ENCODE data around the gene STK25.

DNA sequence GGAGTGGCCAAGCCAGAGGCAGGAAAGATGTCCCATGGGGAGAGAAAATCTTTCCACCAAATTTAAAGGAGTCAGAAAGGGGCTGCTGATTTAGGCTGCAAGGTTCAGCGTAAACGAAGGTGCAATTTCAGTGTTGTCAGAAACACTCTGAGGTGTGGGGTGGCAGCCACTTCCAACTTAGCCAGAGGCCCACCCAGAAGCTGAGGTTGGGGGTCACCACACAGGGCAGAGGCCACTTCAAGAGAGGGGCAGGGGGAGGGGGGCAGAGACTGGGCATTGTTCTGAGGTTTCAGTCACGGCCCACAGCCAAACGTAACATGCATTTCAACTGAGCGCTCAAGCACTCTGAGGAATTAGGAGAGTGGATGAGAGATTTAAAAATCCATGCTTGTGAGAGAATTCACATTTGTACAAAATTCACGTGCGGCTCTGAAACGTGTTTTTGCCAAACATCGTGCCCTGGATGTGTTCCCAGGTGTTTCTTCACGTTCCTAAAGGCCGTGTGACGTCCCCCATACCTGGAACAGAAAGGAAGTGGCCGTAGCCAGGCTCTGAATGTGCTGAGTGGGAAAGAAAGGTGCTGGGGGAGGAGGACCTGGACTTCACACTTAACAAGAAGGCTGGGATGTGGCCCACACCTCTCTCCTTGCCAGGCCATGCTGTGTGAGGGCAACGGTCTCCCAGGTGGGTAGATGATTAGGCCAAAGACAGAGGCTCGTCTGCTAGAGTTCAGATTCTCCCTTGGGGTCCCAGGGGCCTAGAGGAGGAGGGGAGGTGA lies 30.6 kb upstream of the STK25 start:
- TF ChIP-seq, protein P1, sequence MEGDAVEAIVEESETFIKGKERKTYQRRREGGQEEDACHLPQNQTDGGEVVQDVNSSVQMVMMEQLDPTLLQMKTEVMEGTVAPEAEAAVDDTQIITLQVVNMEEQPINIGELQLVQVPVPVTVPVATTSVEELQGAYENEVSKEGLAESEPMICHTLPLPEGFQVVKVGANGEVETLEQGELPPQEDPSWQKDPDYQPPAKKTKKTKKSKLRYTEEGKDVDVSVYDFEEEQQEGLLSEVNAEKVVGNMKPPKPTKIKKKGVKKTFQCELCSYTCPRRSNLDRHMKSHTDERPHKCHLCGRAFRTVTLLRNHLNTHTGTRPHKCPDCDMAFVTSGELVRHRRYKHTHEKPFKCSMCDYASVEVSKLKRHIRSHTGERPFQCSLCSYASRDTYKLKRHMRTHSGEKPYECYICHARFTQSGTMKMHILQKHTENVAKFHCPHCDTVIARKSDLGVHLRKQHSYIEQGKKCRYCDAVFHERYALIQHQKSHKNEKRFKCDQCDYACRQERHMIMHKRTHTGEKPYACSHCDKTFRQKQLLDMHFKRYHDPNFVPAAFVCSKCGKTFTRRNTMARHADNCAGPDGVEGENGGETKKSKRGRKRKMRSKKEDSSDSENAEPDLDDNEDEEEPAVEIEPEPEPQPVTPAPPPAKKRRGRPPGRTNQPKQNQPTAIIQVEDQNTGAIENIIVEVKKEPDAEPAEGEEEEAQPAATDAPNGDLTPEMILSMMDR (IDR thresholded peaks at IDR 0.05): no peak
- no peak for TF ChIP-seq POLR2AphosphoS5 (IDR thresholded peaks at IDR 0.05; ENCODE audit: insufficient read depth in 1 of 2, low read depth in 1 of 2)

Measured in vagina (tissue), 2 donors.